HG03565 (cell line): ENCODE data around the gene BCL2L14.

Source experiments
- ATAC-seq: cut with Tn5 transposase; IDR thresholded peaks from one replicate; pipeline ENCODE4 v1.9.1; 2021; ENCODE audit warnings: mild to moderate bottlenecking, moderate library complexity; ENCODE audit not compliant: unreplicated experiment

Gene BCL2L14

GRCh38 chr12:12054993-12055392 is 15.7 kb upstream of the BCL2L14 start:
- ATAC-seq = no peak

- ATAC-seq = no peak
Observed at GRCh38 chr12:12056951-12057350, 13.8 kb upstream of the BCL2L14 start.

- no peak for ATAC-seq
Observed at GRCh38 chr12:12064596-12064995, 6.1 kb upstream of the BCL2L14 start.

- ATAC-seq = no peak
Observed at GRCh38 chr12:12068751-12069150, 2.0 kb upstream of the BCL2L14 start.

GRCh38 chr12:12069821-12070548 is 754 bp upstream of the BCL2L14 start:
- no peak for ATAC-seq

- ATAC-seq = no peak
Observed at GRCh38 chr12:12072064-12072760, 1.5 kb downstream of the BCL2L14 start.

- no peak for ATAC-seq
Observed at GRCh38 chr12:12079291-12079690, 8.6 kb downstream of the BCL2L14 start.

GRCh38 chr12:12081836-12082497 is 11.2 kb downstream of the BCL2L14 start:
- ATAC-seq = no peak

- no peak for ATAC-seq
Observed at GRCh38 chr12:12083688-12084087, 12.9 kb downstream of the BCL2L14 start.

- ATAC-seq = no peak
Observed at GRCh38 chr12:12086362-12086761, 15.6 kb downstream of the BCL2L14 start.

- no peak for ATAC-seq
Observed at GRCh38 chr12:12086973-12087692, 16.4 kb downstream of the BCL2L14 start.

GRCh38 chr12:12087693-12088034 is 16.9 kb downstream of the BCL2L14 start:
- no peak for ATAC-seq

- no peak for ATAC-seq
Observed at GRCh38 chr12:12088147-12088546, 17.4 kb downstream of the BCL2L14 start.

GRCh38 chr12:12088761-12089160 is 18.0 kb downstream of the BCL2L14 start:
- ATAC-seq = no peak

GRCh38 chr12:12091071-12091470 is 20.3 kb downstream of the BCL2L14 start:
- no peak for ATAC-seq

GRCh38 chr12:12091977-12092663 is 21.4 kb downstream of the BCL2L14 start:
- no peak for ATAC-seq

GRCh38 chr12:12094481-12094880 is 23.7 kb downstream of the BCL2L14 start:
- ATAC-seq = no peak

- no peak for ATAC-seq
Observed at GRCh38 chr12:12095021-12095420, 24.3 kb downstream of the BCL2L14 start.

- no peak for ATAC-seq
Observed at GRCh38 chr12:12097891-12098690, 27.4 kb downstream of the BCL2L14 start.

GRCh38 chr12:12098691-12099015 is 27.9 kb downstream of the BCL2L14 start:
- no peak for ATAC-seq
